A549 (cell line): ENCODE measurements around the gene PSMC4. TPM values are rescaled to one million over a fixed set of nuclear protein-coding genes. Genes with fewer than 3 reads are reported as not detected.
A peak's percentile ranks its signal among the peaks of the same experiment; 100 is the strongest.

Source experiments
- ATAC-seq, 2 experiments: fragments of 200-7000 bp in 1 of 2; fragments of >200 bp in 1 of 2; cut with Nextera tagmentation in 1 of 2; cut with Tn5 transposase in 1 of 2; 3 replicates each; pipeline versions ENCODE4 v1.8.0 to v1.9.1; 2018 to 2020; ENCODE audit warnings: mild to moderate bottlenecking in 1 of 2, moderate library complexity in 1 of 2
- CTCF ChIA-PET: fragments of 300-600 bp; sonication (Branson Sonifier 250); formaldehyde crosslinking; extraction: SDS; loops from one replicate; lab custom pipeline; 2021; ENCODE audit warnings: antibody characterized with exemption, inconsistent platforms; lab: Yijun Ruan, JAX
- POLR2A ChIA-PET: fragments of 350-600 bp; formaldehyde crosslinking; extraction: SDS; loops from one replicate; lab custom pipeline; 2021; ENCODE audit warnings: antibody characterized with exemption, inconsistent platforms; lab: Yijun Ruan, JAX
- DNase-seq, 2 experiments: peaks; one replicate each; pipeline versions ENCODE4 v3.0.0 to v3.0.0-alpha.2; 2011 to 2016; ENCODE audit warnings: low read depth in 1 of 2, low spot score in 1 of 2
- FAIRE-seq: peaks from 2 replicates; lab custom pipeline; 2011; peaks lifted over from hg19 to GRCh38; lab: Jason Lieb, UNC
- H3K27ac ChIP-seq, 2 experiments: fragments of >200 bp; sonication (Bioruptor Twin); formaldehyde crosslinking; 3 replicates each; pipeline ENCODE4 v1.5.1; 2016 to 2017
- H3K4me1 ChIP-seq: fragments of >200 bp; sonication (Bioruptor Twin); formaldehyde crosslinking; 3 replicates; pipeline ENCODE4 v1.6.1; 2016
- H3K4me2 ChIP-seq: fragments of >200 bp; sonication (Bioruptor Twin); formaldehyde crosslinking; 3 replicates; pipeline ENCODE4 v1.6.1; 2016
- H3K4me3 ChIP-seq: fragments of >200 bp; sonication (Bioruptor Twin); formaldehyde crosslinking; 3 replicates; pipeline ENCODE4 v1.5.1; 2016
- H3K9me3 ChIP-seq: fragments of >200 bp; sonication (Bioruptor Twin); formaldehyde crosslinking; 3 replicates; pipeline ENCODE4 v1.6.1; 2016
- CBX8 ChIP-seq: fragments of 200-600 bp; sonication (generic); IDR thresholded peaks from 2 replicates; pipeline ENCODE4 v1.6.1; 2016
- CHD2 ChIP-seq: fragments of 150-350 bp; IDR thresholded peaks from 2 replicates; pipeline ENCODE4 v1.6.1; 2014; ENCODE audit warnings: low read length; ENCODE audit not compliant: partially characterized antibody
- CHD4 ChIP-seq: fragments of 200-600 bp; sonication (generic); IDR thresholded peaks from 2 replicates; pipeline ENCODE4 v1.6.1; 2016; ENCODE audit warnings: antibody characterized with exemption, mild to moderate bottlenecking, borderline replicate concordance
- EHMT2 ChIP-seq: fragments of 200-600 bp; sonication (generic); IDR thresholded peaks from 2 replicates; pipeline ENCODE4 v1.6.1; 2016; ENCODE audit warnings: antibody characterized with exemption, low read depth, mild to moderate bottlenecking, moderate library complexity
- FOXS1 ChIP-seq: fragments of 250-450 bp; sonication (Bioruptor Pico); IDR thresholded peaks from 2 replicates; pipeline ENCODE4 v1.5.0; 2020; ENCODE audit warnings: mild to moderate bottlenecking, moderate library complexity
- HDAC2 ChIP-seq: fragments of 200-600 bp; sonication (generic); IDR thresholded peaks from 2 replicates; pipeline ENCODE4 v1.6.1; 2016
- JUNB ChIP-seq: fragments of >200 bp; sonication (Bioruptor Twin); formaldehyde crosslinking; IDR thresholded peaks from 2 replicates; pipeline ENCODE4 v1.6.1; 2016
- MAZ ChIP-seq: fragments of 150-350 bp; IDR thresholded peaks from 2 replicates; pipeline ENCODE4 v1.6.1; 2014; ENCODE audit warnings: antibody characterized with exemption, low read depth, low read length, borderline replicate concordance
- NR3C1 ChIP-seq: fragments of >200 bp; sonication (Bioruptor Twin); formaldehyde crosslinking; IDR thresholded peaks from 3 replicates; pipeline ENCODE4 v1.6.1; 2017
- RAD21 ChIP-seq, 2 experiments: fragments of >200 bp in 1 of 2; sonication (Bioruptor Twin) in 1 of 2; formaldehyde crosslinking in 1 of 2; IDR thresholded peaks in 1 of 2; conservative IDR thresholded peaks in 1 of 2; 2 replicates in 1 of 2; 3 replicates in 1 of 2; pipeline ENCODE4 v1.6.1; 2012 to 2018; ENCODE audit warnings: inconsistent platforms in 1 of 2
- RNF2 ChIP-seq: fragments of 200-600 bp; sonication (generic); IDR thresholded peaks from 2 replicates; pipeline ENCODE4 v1.6.1; 2016; ENCODE audit warnings: low read depth, mild to moderate bottlenecking, antibody characterized with exemption, moderate library complexity, borderline replicate concordance
- TP53 ChIP-seq: fragments of 250-450 bp; sonication (Bioruptor Pico); IDR thresholded peaks from 2 replicates; pipeline ENCODE4 v1.5.0; 2021; ENCODE audit warnings: mild to moderate bottlenecking, moderate library complexity
- ZNF302 ChIP-seq: fragments of 250-450 bp; sonication (Bioruptor Pico); IDR thresholded peaks from 2 replicates; pipeline ENCODE4 v1.9.0; 2021; ENCODE audit warnings: inconsistent platforms, mild to moderate bottlenecking, moderate library complexity
- WGBS: methylation state at CpG from one replicate; pipeline ENCODE4 v1.1.6; 2017; ENCODE audit errors: missing lambda C conversion rate; 5-methylcytosine and 5-hydroxymethylcytosine counted together
- polyA plus RNA-seq, 4 experiments: library from polyadenylated mRNA; depleted of rRNA in 3 of 4; stranded (reverse); fragments of >200 nt; fragmentation: RNase III in 1 of 4; extraction: RNeasy Plus Mini Kit Qiagen cat#74134 plus additional on column Dnase treatment in 1 of 4; gene quantifications; 2 replicates in 3 of 4; 3 replicates in 1 of 4; pipeline ENCODE4 v1.2.3, GENCODE V29; 2011 to 2017
- TF ChIP-seq, protein P1 (sequence below): fragments of >200 bp; sonication (Bioruptor Twin); formaldehyde crosslinking; IDR thresholded peaks from 3 replicates; pipeline ENCODE4 v1.6.1; 2016

The PSMC4 gene
- polyA plus RNA-seq, 2 of the 4 experiments (the other 2 are of a cell fraction) = 192 to 284 TPM

DNA sequence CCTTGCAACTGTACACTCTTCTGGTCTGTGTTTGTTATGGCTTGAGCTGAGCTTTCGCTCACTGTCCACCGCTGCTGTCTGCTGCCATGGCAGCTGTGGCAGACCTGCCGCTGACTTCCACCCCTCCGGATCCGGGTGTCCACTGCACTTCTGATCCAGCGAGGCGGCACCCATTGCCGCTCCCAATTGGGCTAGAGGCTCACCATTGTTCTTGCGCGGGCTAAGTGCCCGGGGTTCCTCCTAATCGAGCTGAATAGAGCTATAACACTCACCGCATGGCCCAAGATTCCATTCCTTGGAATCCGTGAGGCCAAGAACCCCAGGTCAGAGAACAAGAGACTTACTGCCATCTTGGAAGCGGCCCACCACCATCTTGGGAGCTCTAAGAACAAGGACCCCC, 2.2 kb upstream of the PSMC4 start:
- H3K9me3 ChIP-seq = no peaks in the 10 kb centered on the region
- H3K4me1 ChIP-seq = peaks cover 18% of the 10 kb centered on the region
- WGBS = 97% methylated on average over 15 of the region's 15 CpGs
- POLR2A ChIA-PET = no interaction called here
- DNase-seq = no peak
- no peak overlapping the region for H3K4me2 ChIP-seq
- TF ChIP-seq TP53 (CRISPR knock-in tag) (no peak), HDAC2 (no peak), NR3C1 (no peak), EHMT2 (no peak), RNF2 (no peak), CHD4 (no peak), JUNB (no peak), CBX8 (no peak)
- TF ChIP-seq, protein P1, sequence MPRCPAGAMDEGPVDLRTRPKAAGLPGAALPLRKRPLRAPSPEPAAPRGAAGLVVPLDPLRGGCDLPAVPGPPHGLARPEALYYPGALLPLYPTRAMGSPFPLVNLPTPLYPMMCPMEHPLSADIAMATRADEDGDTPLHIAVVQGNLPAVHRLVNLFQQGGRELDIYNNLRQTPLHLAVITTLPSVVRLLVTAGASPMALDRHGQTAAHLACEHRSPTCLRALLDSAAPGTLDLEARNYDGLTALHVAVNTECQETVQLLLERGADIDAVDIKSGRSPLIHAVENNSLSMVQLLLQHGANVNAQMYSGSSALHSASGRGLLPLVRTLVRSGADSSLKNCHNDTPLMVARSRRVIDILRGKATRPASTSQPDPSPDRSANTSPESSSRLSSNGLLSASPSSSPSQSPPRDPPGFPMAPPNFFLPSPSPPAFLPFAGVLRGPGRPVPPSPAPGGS = no peak
- TF ChIP-seq, all 56 proteins: peak for 0
- CTCF ChIA-PET = interaction anchor here (0.8 to 7.7 kb wide), 17 partner anchors 12 to 295 kb away, joined by 3 to 137 read pairs (median 22); partner anchors contain the start of genes FBL, FCGBP and ZNF546
- H3K27ac ChIP-seq = peak overlapping the region in 1 of 2 experiments; percentile 91; a peak in 4 of 6 replicates
- FAIRE-seq (no peak), ATAC-seq (no peak)
- no peak overlapping the region for H3K4me3 ChIP-seq

DNA sequence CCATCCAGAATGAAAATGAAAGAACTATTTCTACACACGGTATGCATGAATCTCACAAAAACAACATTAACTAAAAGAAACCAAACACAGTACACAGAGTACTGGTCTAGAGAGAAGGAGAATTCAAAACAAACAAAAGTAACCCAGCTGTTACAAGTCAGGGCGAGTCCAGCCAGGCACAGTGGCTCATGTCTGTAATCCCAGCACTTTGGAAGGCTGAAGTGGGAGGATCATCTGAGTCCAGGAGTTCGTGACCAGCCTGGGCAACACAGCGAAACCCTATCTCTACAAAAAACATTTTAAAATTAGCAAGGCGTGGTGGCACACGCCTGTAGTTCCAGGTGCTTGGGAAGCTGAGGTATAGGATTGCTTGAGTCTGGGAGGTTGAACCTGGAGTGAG, 1.7 kb upstream of the PSMC4 start:
- ATAC-seq (no peak), DNase-seq (no peak), FAIRE-seq (peak; percentile 13)
- CTCF ChIA-PET = interaction anchor here (0.8 to 7.7 kb wide), 29 partner anchors 12 to 295 kb away, joined by 3 to 137 read pairs (median 14); partner anchors contain the start of genes DYRK1B, FBL, FCGBP and ZNF546
- Histone ChIP-seq H3K9me3 (no peaks in the 10 kb centered on the region), H3K4me2 (peak overlapping the region; percentile 73), H3K27ac (peak overlapping the region; percentile 91), H3K4me1 (peaks cover 18% of the 10 kb centered on the region), H3K4me3 (no peak overlapping the region)
- POLR2A ChIA-PET = interaction anchor here (0.6 to 2.0 kb wide), 2 partner anchors 43 to 808 kb away, joined by 6 to 9 read pairs; no protein-coding TSS in a partner anchor
- TF ChIP-seq RAD21 (conservative IDR thresholded peaks at IDR 0.05 in 1 of 2, IDR thresholded peaks at IDR 0.05 in 1 of 2) = no peak
- TF ChIP-seq FOXS1 (CRISPR knock-in tag) = no peak
- TF ChIP-seq CHD2 = no peak
- no peak for TF ChIP-seq MAZ
- WGBS = 92% methylated on average over 6 of the region's 6 CpGs

DNA sequence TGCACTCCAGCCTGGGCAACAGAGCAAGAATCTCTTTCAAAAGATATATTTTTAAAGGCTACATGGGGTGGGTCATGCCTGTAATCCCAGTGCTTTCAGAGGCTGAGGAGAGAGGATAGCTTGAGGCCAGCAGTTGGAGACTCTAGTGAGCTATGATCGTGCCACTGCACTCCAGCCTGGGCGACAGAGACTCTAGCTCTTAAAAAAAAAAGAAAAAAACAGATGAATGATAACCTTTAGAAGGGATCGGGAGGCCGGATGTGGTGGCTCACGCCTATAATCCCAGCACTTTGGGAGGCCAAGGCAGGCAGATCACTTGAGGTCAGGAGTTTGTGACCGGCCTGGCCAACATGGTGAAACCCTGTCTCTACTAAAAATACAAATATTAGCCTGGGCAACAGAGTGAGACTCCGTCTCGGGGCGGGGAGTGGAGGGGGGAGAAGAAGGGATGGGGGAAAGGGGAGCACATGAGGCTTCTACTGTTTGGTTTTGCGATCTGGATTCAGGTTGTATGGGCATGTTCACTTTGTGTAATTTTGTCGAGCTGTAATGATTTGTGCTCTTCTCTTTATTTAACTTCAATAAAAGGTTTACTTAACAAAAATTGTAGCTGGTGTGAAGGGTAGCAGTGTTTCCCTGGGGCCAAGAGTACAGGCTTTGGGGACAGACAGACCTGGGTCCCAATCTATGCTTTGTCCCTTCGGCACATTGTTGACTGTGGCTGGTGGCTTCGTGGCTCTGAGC, 1.1 kb upstream of the PSMC4 start:
- ATAC-seq (no peak), DNase-seq (no peak), FAIRE-seq (peak; percentile 81)
- Histone ChIP-seq H3K27ac (peak overlapping the region; percentile 91), H3K4me2 (peak overlapping the region; percentile 73), H3K4me3 (peak overlapping the region; percentile 70), H3K9me3 (no peaks in the 10 kb centered on the region), H3K4me1 (peaks cover 18% of the 10 kb centered on the region)
- POLR2A ChIA-PET = interaction anchor here (0.6 to 2.0 kb wide), 24 partner anchors 8 to 1138 kb away, joined by 3 to 31 read pairs (median 7); partner anchors contain the start of genes DYRK1B, FBL, RPS16 and ZNF546
- CTCF ChIA-PET = interaction anchor here (0.6 to 7.7 kb wide), 82 partner anchors 9 to 1479 kb away, joined by 3 to 137 read pairs (median 7); partner anchors contain the start of genes DYRK1B, FBL, FCGBP and LEUTX
- TF ChIP-seq TP53 (CRISPR knock-in tag) (peak; percentile 55; the same call in 1 of the 2 replicates), JUNB (no peak), HDAC2 (no peak), MAZ (no peak), ZNF302 (CRISPR knock-in tag) (no peak)
- TF ChIP-seq, protein P1 = no peak
- WGBS = 65% methylated on average over 13 of the region's 13 CpGs
